Mucosa of descending colon (tissue), 3 donors: Measurements from ENCODE around the gene PLEKHO2. TPM values are rescaled to one million over a fixed set of nuclear protein-coding genes. Genes with fewer than 3 reads are reported as not detected.

Source experiments
- ATAC-seq: fragments of 200-7000 bp; cut with Tn5 transposase; one replicate; pipeline ENCODE4 v1.9.1; 2020; ENCODE audit warnings: mild to moderate bottlenecking, moderate library complexity
- DNase-seq, 3 donors: peaks; one replicate each; pipeline ENCODE4 v3.0.0-alpha.2; 2020
- H3K36me3 ChIP-seq: fragments of 200-600 bp; one replicate; pipeline ENCODE4 v1.8.0; 2021; ENCODE audit warnings: low read depth, mild to moderate bottlenecking
- H3K4me1 ChIP-seq: fragments of 200-600 bp; one replicate; pipeline ENCODE4 v1.8.0; 2021; ENCODE audit warnings: low read depth, mild to moderate bottlenecking
- H3K4me3 ChIP-seq: fragments of 200-600 bp; one replicate; pipeline ENCODE4 v1.8.0; 2021; ENCODE audit warnings: mild to moderate bottlenecking
- H3K9me3 ChIP-seq: fragments of 200-600 bp; one replicate; pipeline ENCODE4 v1.8.0; 2021; ENCODE audit warnings: mild to moderate bottlenecking
- intact Hi-C, 2 donors: fragments of 100-400 bp; cut with DNase I in 1 of 2; cut with micrococcal nuclease in 1 of 2; formaldehyde crosslinking; loops; one replicate each; pipeline versions ENCODE4 v1.11.0 to v1.11.1; 2022; cut with DNase I, micrococcal nuclease
- total RNA-seq, 3 donors: library from RNA; stranded (reverse); fragmentation: NEBNext Ultra II Directional in 2 of 3; extraction: Animal tissue kit (Norgen Biotek cat#: 25700) in 2 of 3; gene quantifications; one replicate each; pipeline versions ENCODE4 v1.2.1 to v1.2.4, GENCODE V29; 2021 to 2023
- TF ChIP-seq, protein P1 (sequence below): fragments of 200-600 bp; IDR thresholded peaks from one replicate; pipeline ENCODE4 v1.8.0; 2022; ENCODE audit warnings: antibody characterized with exemption, mild to moderate bottlenecking
- donor health status: DM: no; HTN: no; CAD: no; lungs with moderate emphysema.
- donor health status: DM: no; HTN: no; CAD: no.
- donor health status: DM: no; HTN: yes; CAD: no.

Gene PLEKHO2
- total RNA-seq, 3 donors from 2014 or later, result 5.8 to 38.9 (median 15.9) TPM

- H3K36me3 ChIP-seq, result no peaks in the 10 kb centered on the region
- DNase-seq (no peak), ATAC-seq (no peak)
- H3K9me3 ChIP-seq, result no peaks in the 10 kb centered on the region
- H3K4me3 ChIP-seq, result no peak overlapping the region
- intact Hi-C loops, result no loop called here
- H3K4me1 ChIP-seq, result no peaks in the 10 kb centered on the region
- TF ChIP-seq, protein P1, sequence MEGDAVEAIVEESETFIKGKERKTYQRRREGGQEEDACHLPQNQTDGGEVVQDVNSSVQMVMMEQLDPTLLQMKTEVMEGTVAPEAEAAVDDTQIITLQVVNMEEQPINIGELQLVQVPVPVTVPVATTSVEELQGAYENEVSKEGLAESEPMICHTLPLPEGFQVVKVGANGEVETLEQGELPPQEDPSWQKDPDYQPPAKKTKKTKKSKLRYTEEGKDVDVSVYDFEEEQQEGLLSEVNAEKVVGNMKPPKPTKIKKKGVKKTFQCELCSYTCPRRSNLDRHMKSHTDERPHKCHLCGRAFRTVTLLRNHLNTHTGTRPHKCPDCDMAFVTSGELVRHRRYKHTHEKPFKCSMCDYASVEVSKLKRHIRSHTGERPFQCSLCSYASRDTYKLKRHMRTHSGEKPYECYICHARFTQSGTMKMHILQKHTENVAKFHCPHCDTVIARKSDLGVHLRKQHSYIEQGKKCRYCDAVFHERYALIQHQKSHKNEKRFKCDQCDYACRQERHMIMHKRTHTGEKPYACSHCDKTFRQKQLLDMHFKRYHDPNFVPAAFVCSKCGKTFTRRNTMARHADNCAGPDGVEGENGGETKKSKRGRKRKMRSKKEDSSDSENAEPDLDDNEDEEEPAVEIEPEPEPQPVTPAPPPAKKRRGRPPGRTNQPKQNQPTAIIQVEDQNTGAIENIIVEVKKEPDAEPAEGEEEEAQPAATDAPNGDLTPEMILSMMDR, result no peak
Observed at GRCh38 chr15:64915518-64916227, 74.0 kb downstream of the PLEKHO2 start.

GRCh38 chr15:64916365-64916764, 74.7 kb downstream of the PLEKHO2 start:
- Histone ChIP-seq H3K4me1 (no peaks in the 10 kb centered on the region), H3K9me3 (no peaks in the 10 kb centered on the region), H3K4me3 (no peak overlapping the region), H3K36me3 (no peaks in the 10 kb centered on the region)
- TF ChIP-seq, protein P1, result no peak
- intact Hi-C loops, result no loop called here
- DNase-seq (no peak), ATAC-seq (no peak)

GRCh38 chr15:64917211-64917610, 75.5 kb downstream of the PLEKHO2 start:
- Histone ChIP-seq H3K9me3 (no peaks in the 10 kb centered on the region), H3K36me3 (no peaks in the 10 kb centered on the region), H3K4me1 (no peaks in the 10 kb centered on the region), H3K4me3 (no peak overlapping the region)
- TF ChIP-seq, protein P1, result no peak
- intact Hi-C loops, result no loop called here
- no peak for ATAC-seq
- DNase-seq, result no peak

Other genes with a start within 250 kb of the PLEKHO2 start
- gene RBPMS2, start 66.3 kb upstream of the PLEKHO2 start, total RNA-seq, result 100 to 1,000 TPM in 1 of 3 donors, 1 to 10 TPM in 2; 3.5 to 133 (median 6.3) TPM
- gene PIF1, start 16.3 kb upstream of the PLEKHO2 start, total RNA-seq, result 10 to 100 TPM in 1 of 3 donors, 1 to 10 TPM in 2; 2.6 to 10.4 (median 5.0) TPM
- 1 to 10 TPM; 1.4 to 6.7 (median 1.6) TPM for gene ANKDD1A, start 70.0 kb downstream of the PLEKHO2 start, total RNA-seq
- 10 to 100 TPM; 60.9 to 90.6 (median 65.9) TPM for gene SPG21, start 148.0 kb downstream of the PLEKHO2 start, total RNA-seq
- gene MTFMT, start 187.7 kb downstream of the PLEKHO2 start, total RNA-seq, result 10 to 100 TPM; 17.5 to 24.0 (median 19.2) TPM
- gene SLC51B, start 203.5 kb downstream of the PLEKHO2 start, total RNA-seq, result 100 to 1,000 TPM in 1 of 3 donors, 10 to 100 TPM in 2; 70.1 to 157 (median 76.2) TPM
- gene RASL12, start 226.1 kb downstream of the PLEKHO2 start, total RNA-seq, result 10 to 100 TPM in 1 of 3 donors, 1 to 10 TPM in 2; 2.7 to 29.7 (median 8.4) TPM
- gene KBTBD13, start 234.8 kb downstream of the PLEKHO2 start, total RNA-seq, result under 1 TPM in 1 of 3 donors, not detected in 2; 0.09 TPM